ENCODE measurements around the gene MYCT1.

DNA sequence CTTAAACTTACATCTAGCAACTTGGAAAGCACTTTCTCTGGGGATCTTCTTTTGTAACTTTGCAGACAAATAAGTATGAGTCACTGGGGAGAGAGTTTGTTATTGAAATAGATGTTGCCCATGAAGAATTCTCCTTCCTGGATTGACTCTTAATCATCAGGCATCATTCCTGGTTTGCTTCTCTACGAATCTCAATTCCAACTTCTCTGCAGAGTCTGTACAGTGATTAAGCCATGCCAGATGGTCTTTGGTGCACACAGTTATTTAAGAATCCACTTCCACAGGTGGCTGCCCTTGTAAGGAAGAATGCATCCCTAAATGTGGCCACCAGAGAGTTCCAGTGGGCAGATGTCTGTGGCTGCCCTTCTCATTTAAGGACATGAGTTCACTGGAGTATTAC lies 25.7 kb downstream of the MYCT1 start:
- TF ChIP-seq POLR2AphosphoS5 (IDR thresholded peaks at IDR 0.05) (no peak), CTCF (IDR thresholded peaks at IDR 0.05 in 8 of 11, conservative IDR thresholded peaks at IDR 0.05 in 3 of 11) (no peak)
